ENCODE results near the gene EAPP. TPM values are rescaled to one million over a fixed set of nuclear protein-coding genes. Genes with fewer than 3 reads are reported as not detected.

EAPP gene, protein sequence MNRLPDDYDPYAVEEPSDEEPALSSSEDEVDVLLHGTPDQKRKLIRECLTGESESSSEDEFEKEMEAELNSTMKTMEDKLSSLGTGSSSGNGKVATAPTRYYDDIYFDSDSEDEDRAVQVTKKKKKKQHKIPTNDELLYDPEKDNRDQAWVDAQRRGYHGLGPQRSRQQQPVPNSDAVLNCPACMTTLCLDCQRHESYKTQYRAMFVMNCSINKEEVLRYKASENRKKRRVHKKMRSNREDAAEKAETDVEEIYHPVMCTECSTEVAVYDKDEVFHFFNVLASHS
- 30.1 TPM for total RNA-seq (ENCODE audit: unreplicated experiment)
- long read RNA-seq, transcript EAPP-201 (6 exons, 1,321 nt) = major isoform, 13 of 19 reads
- long read RNA-seq, partial matches to known transcripts = 4 of 19 reads
- long read RNA-seq, other reads (novel, unspliced or antisense) = 2 of 19 reads

DNA sequence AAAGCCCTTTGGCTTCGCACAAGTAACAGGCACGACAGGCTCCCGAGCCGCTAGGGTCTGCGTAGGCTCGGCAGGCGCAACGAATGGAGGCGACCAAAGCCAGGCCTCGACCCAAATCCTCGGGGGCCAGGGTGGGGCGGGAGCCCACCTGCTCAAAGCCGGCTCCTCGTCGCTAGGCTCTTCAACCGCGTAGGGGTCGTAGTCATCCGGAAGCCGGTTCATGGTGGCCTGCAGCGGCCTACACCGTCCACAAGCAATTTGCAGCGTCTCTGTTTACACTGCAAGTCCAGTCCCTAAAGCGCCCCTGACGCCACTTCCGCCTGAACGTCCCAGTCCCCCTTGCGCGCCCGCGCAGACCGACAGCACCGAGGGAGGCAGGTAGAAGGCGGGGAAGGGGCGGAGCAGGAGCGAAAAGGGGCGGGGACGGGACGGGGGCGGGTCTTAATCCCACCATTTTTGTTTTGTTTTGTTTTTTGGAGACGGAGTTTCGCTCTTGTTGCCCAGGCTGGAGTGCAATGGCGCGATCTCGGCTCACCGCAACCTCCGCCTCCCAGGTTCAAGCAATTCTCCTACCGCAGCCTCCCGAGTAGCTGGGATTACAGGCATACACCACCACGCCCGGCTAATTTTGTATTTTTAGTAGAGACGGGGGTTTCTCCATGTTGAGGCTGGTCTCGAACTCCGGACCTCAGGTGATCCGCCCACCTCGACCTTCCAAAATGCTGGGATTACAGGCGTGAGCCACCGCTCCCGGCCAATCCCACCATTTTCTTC, at the start of gene EAPP:
Gene EAPP, minus strand, starts transcription at position 295 of the 774 bp plus-strand sequence. Its CDS starts 73 bp downstream, at position 222.
- peak; percentile 93 for DNase-seq (ENCODE audit: low spot score)

DNA sequence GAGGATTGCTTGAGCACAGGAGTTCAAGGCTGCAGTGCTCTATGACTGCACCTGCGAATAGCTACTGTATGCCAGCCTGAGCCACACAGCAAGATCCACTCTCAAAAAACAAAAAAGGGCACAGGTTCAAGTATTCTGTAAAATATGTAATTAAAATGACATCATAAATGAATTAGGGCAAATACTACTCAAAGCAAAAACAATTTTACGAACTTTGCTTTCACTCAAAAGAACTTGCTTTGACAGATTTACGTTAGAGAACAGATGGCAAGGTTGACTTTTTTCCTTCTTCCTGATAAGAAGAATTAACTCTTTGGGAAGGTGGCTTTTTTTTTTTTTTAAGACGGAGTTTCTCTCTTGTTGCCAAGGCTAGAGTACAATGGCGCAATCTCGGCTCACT, 44.0 kb upstream of the EAPP start:
- Mint-ChIP-seq H3K36me3 (ENCODE audit: low read depth, unreplicated experiment) (peaks cover 16% of the 10 kb centered on the region), H3K4me1 (ENCODE audit: unreplicated experiment) (no peaks in the 10 kb centered on the region), H3K27ac (ENCODE audit: unreplicated experiment) (no peak overlapping the region)

More for the DNA sequence above, at the start of gene EAPP:
- peak within 1 kb of the TSS; percentile 99 for H3K27ac Mint-ChIP-seq (ENCODE audit: unreplicated experiment)
- peaks cover 6% of the 10 kb centered on the region for H3K27me3 Mint-ChIP-seq (ENCODE audit: unreplicated experiment)
- peak within 1 kb of the TSS; percentile 99 for H3K4me3 Mint-ChIP-seq (ENCODE audit: unreplicated experiment)
- H3K9me3 Mint-ChIP-seq (ENCODE audit: unreplicated experiment) = no peaks in the 10 kb centered on the region
- H3K36me3 Mint-ChIP-seq (ENCODE audit: low read depth, unreplicated experiment) = peaks cover 7% of the 10 kb centered on the region
- H3K4me1 Mint-ChIP-seq (ENCODE audit: unreplicated experiment) = peaks cover 13% of the 10 kb centered on the region
- TF ChIP-seq, protein P1, sequence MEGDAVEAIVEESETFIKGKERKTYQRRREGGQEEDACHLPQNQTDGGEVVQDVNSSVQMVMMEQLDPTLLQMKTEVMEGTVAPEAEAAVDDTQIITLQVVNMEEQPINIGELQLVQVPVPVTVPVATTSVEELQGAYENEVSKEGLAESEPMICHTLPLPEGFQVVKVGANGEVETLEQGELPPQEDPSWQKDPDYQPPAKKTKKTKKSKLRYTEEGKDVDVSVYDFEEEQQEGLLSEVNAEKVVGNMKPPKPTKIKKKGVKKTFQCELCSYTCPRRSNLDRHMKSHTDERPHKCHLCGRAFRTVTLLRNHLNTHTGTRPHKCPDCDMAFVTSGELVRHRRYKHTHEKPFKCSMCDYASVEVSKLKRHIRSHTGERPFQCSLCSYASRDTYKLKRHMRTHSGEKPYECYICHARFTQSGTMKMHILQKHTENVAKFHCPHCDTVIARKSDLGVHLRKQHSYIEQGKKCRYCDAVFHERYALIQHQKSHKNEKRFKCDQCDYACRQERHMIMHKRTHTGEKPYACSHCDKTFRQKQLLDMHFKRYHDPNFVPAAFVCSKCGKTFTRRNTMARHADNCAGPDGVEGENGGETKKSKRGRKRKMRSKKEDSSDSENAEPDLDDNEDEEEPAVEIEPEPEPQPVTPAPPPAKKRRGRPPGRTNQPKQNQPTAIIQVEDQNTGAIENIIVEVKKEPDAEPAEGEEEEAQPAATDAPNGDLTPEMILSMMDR (IDR thresholded peaks at IDR 0.05; ENCODE audit: unreplicated experiment) = no peak

DNA sequence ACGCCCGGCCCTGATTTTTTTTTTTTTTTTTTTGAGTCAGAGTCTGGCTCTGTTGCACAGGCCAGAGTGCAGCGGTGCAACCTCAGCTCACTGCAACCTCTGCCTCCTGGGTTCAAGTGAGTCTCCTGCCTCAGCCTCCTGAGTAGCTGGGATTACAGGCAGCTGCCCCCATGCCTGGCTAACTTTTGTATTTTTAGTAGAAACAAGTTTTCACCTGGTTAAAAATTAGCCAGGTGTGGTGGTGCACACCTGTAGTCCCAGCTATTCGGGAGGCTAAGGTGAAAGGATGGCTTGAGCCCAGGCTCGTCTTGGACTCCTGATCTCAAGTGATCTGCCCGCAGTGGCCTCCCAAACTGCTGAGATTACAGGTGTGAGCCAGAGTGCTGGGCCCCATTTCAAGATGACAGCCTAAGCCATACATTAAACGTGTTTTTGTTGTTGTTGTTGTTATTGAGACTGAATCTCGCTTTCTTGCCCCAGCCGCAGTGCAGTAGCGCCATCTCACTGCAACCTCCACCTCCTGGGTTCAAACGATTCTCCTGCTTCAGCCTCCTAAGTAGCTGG, 42.7 kb upstream of the EAPP start:
- no peaks in the 10 kb centered on the region for H3K4me1 Mint-ChIP-seq (ENCODE audit: unreplicated experiment)
- H3K27ac Mint-ChIP-seq (ENCODE audit: unreplicated experiment) = no peak overlapping the region
- no peaks in the 10 kb centered on the region for H3K27me3 Mint-ChIP-seq (ENCODE audit: unreplicated experiment)
- H3K4me3 Mint-ChIP-seq (ENCODE audit: unreplicated experiment) = no peak overlapping the region
- peaks cover 13% of the 10 kb centered on the region for H3K36me3 Mint-ChIP-seq (ENCODE audit: low read depth, unreplicated experiment)
- TF ChIP-seq, protein P1 (IDR thresholded peaks at IDR 0.05; ENCODE audit: unreplicated experiment) = no peak
- H3K9me3 Mint-ChIP-seq (ENCODE audit: unreplicated experiment) = no peaks in the 10 kb centered on the region
- no peak for DNase-seq (ENCODE audit: low spot score)

More for the DNA sequence above, 44.0 kb upstream of the EAPP start:
- DNase-seq (ENCODE audit: low spot score) = no peak
- Mint-ChIP-seq H3K4me3 (ENCODE audit: unreplicated experiment) (no peak overlapping the region), H3K9me3 (ENCODE audit: unreplicated experiment) (no peaks in the 10 kb centered on the region), H3K27me3 (ENCODE audit: unreplicated experiment) (no peaks in the 10 kb centered on the region)
- TF ChIP-seq, protein P1 (IDR thresholded peaks at IDR 0.05; ENCODE audit: unreplicated experiment) = no peak

DNA sequence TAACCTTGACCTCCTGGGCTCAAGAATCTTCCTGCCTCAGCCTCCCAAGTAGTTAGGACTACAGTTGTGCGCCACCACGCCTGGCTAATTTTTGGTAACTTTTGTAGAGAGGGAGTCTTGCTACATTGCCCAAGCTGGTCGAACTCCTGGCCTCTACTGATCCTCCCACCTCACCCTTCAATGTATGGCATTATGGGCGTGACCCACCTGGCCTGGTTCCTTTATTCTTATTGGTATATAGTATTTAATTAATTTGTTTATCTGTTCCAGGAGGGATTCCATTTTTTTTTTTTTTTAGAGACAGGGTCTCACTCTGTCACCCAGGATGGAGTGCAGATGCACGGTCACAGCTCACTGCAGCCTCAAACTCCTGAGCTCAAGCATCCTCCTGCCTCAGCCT, 40.9 kb upstream of the EAPP start:
- TF ChIP-seq, protein P1 (IDR thresholded peaks at IDR 0.05; ENCODE audit: unreplicated experiment) = no peak
- Mint-ChIP-seq H3K4me1 (ENCODE audit: unreplicated experiment) (no peaks in the 10 kb centered on the region), H3K36me3 (ENCODE audit: low read depth, unreplicated experiment) (peaks cover 19% of the 10 kb centered on the region), H3K4me3 (ENCODE audit: unreplicated experiment) (no peak overlapping the region), H3K27me3 (ENCODE audit: unreplicated experiment) (no peaks in the 10 kb centered on the region), H3K27ac (ENCODE audit: unreplicated experiment) (no peak overlapping the region), H3K9me3 (ENCODE audit: unreplicated experiment) (no peaks in the 10 kb centered on the region)
- DNase-seq (ENCODE audit: low spot score) = no peak
